AG04449 (cell line): ENCODE results near the gene FAM167B.

Experiments
- CTCF ChIA-PET: fragments of 350-600 bp; formaldehyde crosslinking; extraction: SDS; loops from one replicate; lab custom pipeline; 2021; ENCODE audit warnings: antibody characterized with exemption; lab: Yijun Ruan, JAX
- POLR2A ChIA-PET: fragments of 400-600, 350-600 bp; formaldehyde crosslinking; extraction: SDS; loops from one replicate; lab custom pipeline; 2020; ENCODE audit warnings: antibody characterized with exemption, inconsistent platforms; lab: Yijun Ruan, JAX
- DNase-seq: peaks from one replicate; pipeline ENCODE4 v3.0.0-alpha.2; 2010; ENCODE audit warnings: low read depth, low spot score
- H3K4me3 ChIP-seq: 2 replicates; pipeline ENCODE4 v1.5.1; 2011; ENCODE audit warnings: low read depth, mild to moderate bottlenecking, control low read depth, low read length
- TF ChIP-seq, protein P1 (sequence below): IDR thresholded peaks from one replicate; pipeline ENCODE4 v1.5.1; 2011; ENCODE audit warnings: mild to moderate bottlenecking, moderate library complexity, low read length, control low read depth, inconsistent platforms; ENCODE audit not compliant: insufficient read depth; ENCODE audit errors: missing control alignments

The FAM167B gene

DNA sequence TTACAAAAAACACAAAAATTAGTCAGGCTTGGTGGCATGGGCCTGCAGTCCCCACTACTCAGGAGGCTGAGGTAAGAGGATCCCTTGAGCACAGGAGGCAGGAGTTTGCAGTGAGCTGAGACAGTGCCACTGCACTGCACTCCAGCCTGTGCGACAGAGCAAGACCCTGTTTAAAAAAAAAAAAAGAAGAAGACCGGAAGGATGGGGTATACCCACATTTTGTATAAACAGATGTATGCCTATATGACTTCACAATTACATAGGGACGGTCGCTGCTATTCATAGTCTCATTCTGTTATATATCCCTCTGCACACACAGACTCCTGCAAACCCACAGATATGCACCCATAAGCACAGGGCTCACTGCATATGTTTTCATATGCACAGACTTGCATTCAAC, 16.7 kb downstream of the FAM167B start:
- ChIA-PET POLR2A (no interaction called here), CTCF (interaction anchor here (1.4 kb wide), 1 partner anchor 13 kb away, joined by 4 read pairs; the partner anchor contains the start of gene LCK)
- DNase-seq: no peak
- no peak overlapping the region for H3K4me3 ChIP-seq
- TF ChIP-seq, protein P1, sequence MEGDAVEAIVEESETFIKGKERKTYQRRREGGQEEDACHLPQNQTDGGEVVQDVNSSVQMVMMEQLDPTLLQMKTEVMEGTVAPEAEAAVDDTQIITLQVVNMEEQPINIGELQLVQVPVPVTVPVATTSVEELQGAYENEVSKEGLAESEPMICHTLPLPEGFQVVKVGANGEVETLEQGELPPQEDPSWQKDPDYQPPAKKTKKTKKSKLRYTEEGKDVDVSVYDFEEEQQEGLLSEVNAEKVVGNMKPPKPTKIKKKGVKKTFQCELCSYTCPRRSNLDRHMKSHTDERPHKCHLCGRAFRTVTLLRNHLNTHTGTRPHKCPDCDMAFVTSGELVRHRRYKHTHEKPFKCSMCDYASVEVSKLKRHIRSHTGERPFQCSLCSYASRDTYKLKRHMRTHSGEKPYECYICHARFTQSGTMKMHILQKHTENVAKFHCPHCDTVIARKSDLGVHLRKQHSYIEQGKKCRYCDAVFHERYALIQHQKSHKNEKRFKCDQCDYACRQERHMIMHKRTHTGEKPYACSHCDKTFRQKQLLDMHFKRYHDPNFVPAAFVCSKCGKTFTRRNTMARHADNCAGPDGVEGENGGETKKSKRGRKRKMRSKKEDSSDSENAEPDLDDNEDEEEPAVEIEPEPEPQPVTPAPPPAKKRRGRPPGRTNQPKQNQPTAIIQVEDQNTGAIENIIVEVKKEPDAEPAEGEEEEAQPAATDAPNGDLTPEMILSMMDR: no peak

DNA sequence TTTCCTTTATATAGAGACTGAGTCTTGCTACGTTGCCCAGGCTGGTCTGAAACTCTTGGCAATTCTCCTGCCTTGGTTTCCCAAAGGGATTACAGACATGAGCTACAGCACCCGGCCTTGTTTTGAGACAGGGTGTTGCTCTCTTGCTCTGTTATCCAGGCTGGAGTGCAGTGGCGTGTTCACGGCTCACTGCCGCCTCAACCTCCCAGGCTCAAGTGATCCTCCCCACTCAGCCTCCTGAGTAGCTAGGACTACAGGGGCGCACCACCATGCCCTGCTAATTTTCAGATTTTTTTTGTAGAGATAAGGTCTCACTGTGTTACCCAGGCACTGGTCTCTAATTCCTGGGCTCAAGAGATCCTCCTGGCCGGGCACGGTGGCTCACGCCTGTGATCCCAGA, 18.8 kb downstream of the FAM167B start:
- H3K4me3 ChIP-seq: no peak overlapping the region
- no peak for DNase-seq
- POLR2A ChIA-PET: no interaction called here
- CTCF ChIA-PET: interaction anchor here (3.8 kb wide), 1 partner anchor 17 kb away, joined by 16 read pairs; the partner anchor contains the start of gene FAM167B
- TF ChIP-seq, protein P1: no peak

DNA sequence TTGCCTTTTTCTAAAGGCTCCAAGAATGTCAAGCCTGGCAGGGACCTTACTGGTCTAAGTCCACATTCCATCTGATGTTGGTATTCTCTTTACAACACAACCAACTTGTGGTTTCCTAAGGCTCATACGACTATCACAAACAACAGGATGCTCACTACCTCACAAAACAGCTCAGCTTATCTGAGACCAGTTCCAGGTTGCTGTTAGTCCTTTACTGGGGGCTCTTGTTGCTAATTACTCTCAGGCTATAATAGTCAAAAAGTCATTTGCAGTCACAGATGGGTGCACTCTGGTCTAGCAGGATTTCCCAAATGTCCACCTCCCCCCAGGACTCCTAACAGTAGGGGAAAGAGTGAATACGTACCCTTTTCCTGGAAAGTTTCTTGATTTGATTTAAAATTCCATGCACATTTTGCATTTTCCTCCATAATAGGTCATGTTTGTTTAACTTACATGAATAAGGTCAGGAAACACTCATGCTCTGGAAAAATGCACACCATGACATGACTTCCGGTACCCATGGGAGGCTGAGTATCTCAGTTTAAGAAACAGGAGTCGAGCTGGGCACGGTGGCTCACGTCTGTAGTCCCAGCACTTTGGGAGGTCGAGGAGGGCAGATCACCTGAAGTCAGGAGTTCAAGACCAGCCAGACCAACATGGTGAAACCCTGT, 20.0 kb downstream of the FAM167B start:
- peak; percentile 55 for DNase-seq
- TF ChIP-seq, protein P1: no peak
- no peak overlapping the region for H3K4me3 ChIP-seq
- POLR2A ChIA-PET: interaction anchor here (0.7 kb wide), 1 partner anchor 37 kb away, joined by 4 read pairs; no protein-coding TSS in a partner anchor
- CTCF ChIA-PET: interaction anchor here (3.8 kb wide), 1 partner anchor 19 kb away, joined by 16 read pairs; the partner anchor contains the start of gene FAM167B

DNA sequence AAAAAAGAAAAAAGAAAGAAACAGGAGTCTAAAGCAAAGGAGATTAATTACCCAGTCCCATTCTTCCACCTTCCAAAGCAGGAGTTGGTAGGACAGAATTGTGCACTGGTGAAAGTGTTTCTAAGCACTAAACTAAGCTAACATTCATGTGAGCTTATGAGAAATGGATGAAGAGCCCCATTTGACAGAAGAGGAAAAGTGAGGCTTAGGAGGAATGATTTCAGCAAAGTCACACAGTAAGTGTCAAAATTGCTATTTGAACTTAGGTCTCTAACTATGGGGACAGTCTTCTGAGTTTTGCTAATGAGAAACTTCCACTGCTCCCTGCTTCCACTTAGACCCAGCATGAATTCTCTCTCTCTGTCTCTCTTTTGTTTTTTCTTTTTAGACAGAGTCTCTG, 22.7 kb downstream of the FAM167B start:
- TF ChIP-seq, protein P1: no peak
- ChIA-PET CTCF (interaction anchor here (1.4 to 2.4 kb wide), 2 partner anchors 18 to 22 kb away, joined by 3 to 8 read pairs; partner anchors contain the start of gene FAM167B), POLR2A (no interaction called here)
- DNase-seq: no peak
- H3K4me3 ChIP-seq: no peak overlapping the region

DNA sequence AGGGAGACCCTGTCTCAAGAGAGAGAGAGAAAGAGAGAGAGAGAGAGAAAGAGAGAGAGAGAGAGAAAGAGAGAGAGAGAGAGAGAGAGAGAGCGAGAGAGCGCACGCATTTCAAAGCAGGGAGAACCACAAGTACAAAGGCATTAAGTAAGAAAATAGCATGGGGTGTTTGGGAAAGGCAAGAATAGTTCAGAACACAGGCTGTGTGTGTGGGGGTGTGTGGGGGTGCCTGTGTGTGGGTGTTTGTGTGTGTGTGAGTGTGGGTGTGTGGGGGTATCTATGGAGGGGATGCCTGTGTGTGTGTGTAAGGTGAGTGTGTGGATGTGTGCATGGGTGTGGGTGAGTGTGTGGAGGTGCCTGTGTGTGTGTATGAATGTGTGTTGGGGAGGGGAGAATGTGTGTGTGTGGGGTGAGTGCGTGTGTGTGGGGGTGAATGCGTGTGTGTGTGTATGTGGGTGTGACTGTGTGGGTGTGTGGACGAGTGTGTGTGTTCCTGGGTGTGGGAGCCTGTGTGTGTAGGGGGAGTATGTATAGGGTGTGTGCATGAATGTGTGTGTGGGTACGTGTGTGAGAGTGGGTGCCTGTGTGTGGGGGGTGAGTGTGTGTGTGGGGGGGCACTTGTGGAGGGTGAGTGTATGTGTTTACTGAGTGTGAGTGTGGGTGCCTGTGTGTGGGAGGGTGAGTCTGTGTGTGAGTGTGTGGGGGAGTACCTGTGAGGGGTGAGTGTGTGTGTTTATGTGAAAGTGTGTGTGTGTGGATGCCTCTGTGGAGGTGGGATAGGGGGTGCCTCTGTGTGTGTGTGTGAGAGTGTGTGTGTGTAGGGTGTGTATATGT, 25.8 kb downstream of the FAM167B start:
- POLR2A ChIA-PET: no interaction called here
- TF ChIP-seq, protein P1: no peak
- no peak for DNase-seq
- H3K4me3 ChIP-seq: no peak overlapping the region
- CTCF ChIA-PET: interaction anchor here (2.2 kb wide), 1 partner anchor 25 kb away, joined by 8 read pairs; the partner anchor contains the start of gene FAM167B
